ENCODE measurements around the gene PPP4R2. TPM values are rescaled to one million over a fixed set of nuclear protein-coding genes. Genes with fewer than 3 reads are reported as not detected.

Gene PPP4R2
- total and polyA plus RNA-seq, 2 of the 8 experiments (the other 6 are each of a cell fraction or from before 2014, with no cell fraction given): 11.5 to 89.9 TPM

GRCh38 chr3:72976281-72976741 is 20.3 kb upstream of the PPP4R2 start:
- H2AFZ ChIP-seq (ENCODE audit: low read length): no peak overlapping the region
- H3K79me1 ChIP-seq (ENCODE audit: low read depth, low read length): no peaks in the 10 kb centered on the region
- no peaks in the 10 kb centered on the region for H4K20me1 ChIP-seq (replicated peaks in 1 of 2; ENCODE audit: control insufficient read depth in 1 of 2, insufficient read depth in 2 of 2, low read length in 2 of 2)
- CTCF ChIA-PET (ENCODE audit: partially characterized antibody): interaction anchor here (0.8 to 1.5 kb wide), 3 partner anchors 13 to 80 kb away, joined by 3 to 4 read pairs (median 3); no protein-coding TSS in a partner anchor
- H3K27ac ChIP-seq (ENCODE audit: low read depth, low read length): no peak overlapping the region
- H3K9ac ChIP-seq (replicated peaks in 1 of 4; ENCODE audit: extremely low read depth in 1 of 4, low read depth in 3 of 4, low read length in 3 of 4): no peak overlapping the region
- H2AK5ac ChIP-seq (ENCODE audit: low read depth, low read length): no peak overlapping the region
- no peak overlapping the region for H2BK12ac ChIP-seq (ENCODE audit: low read depth, low read length)
- WGBS, 2 experiments (ENCODE audit: extremely low coverage in 1 of 2, insufficient coverage in 1 of 2, insufficient read length in 1 of 2, insufficient replicate concordance in 2 of 2, low coverage in 1 of 2, low lambda C conversion rate in 2 of 2, missing lambda C conversion rate in 1 of 2): 50% methylated on average over 1 of the region's 1 CpG; no CpG with 5 or more reads in 1 of the 2 experiments
- H3K4me1 ChIP-seq (replicated peaks in 1 of 4; ENCODE audit: control insufficient read depth in 3 of 4, insufficient read depth in 4 of 4, low read length in 3 of 4): no peaks in the 10 kb centered on the region; a peak in 1 of 7 replicates
- no peak overlapping the region for H2BK20ac ChIP-seq (ENCODE audit: low read length)
- H3K14ac ChIP-seq (ENCODE audit: insufficient read length): no peak overlapping the region
- H3K4ac ChIP-seq (replicated peaks; ENCODE audit: insufficient read length, low read depth, low read length): no peak overlapping the region
- H3K23me2 ChIP-seq (ENCODE audit: low read depth, low read length): no peaks in the 10 kb centered on the region
- H3K27me3 ChIP-seq (replicated peaks in 1 of 4; ENCODE audit: control insufficient read depth in 3 of 4, extremely low read depth in 1 of 4, insufficient read depth in 3 of 4, low read length in 3 of 4): no peaks in the 10 kb centered on the region
- no peak overlapping the region for H3K56ac ChIP-seq (replicated peaks; ENCODE audit: insufficient read length, low read depth, low read length)
- no peak overlapping the region for H4K91ac ChIP-seq (replicated peaks; ENCODE audit: insufficient read length, low read length)
- no peak overlapping the region for H2BK120ac ChIP-seq (replicated peaks; ENCODE audit: low read depth, low read length)
- no peak overlapping the region for H3K18ac ChIP-seq (ENCODE audit: extremely low read depth, low read length)
- no peaks in the 10 kb centered on the region for H3K79me2 ChIP-seq (ENCODE audit: control insufficient read depth in 1 of 2, insufficient read depth in 2 of 2, low read length in 2 of 2)
- DNase-seq (ENCODE audit: low read depth in 1 of 2, low spot score in 2 of 2) (no peak), FAIRE-seq (no peak)
- H2BK5ac ChIP-seq (ENCODE audit: low read depth, low read length): no peak overlapping the region
- no peaks in the 10 kb centered on the region; a peak in 1 of 8 replicates for H3K36me3 ChIP-seq (ENCODE audit: control insufficient read depth in 2 of 4, insufficient read depth in 4 of 4, low read length in 3 of 4)
- no peak overlapping the region for H3K23ac ChIP-seq (ENCODE audit: insufficient read length)
- H4K5ac ChIP-seq (ENCODE audit: insufficient read length, low read depth, low read length): no peak overlapping the region
- H3K4me2 ChIP-seq (ENCODE audit: insufficient read depth in 1 of 2, low read depth in 2 of 2, low read length in 2 of 2): no peak overlapping the region
- no peak overlapping the region for H3K4me3 ChIP-seq (ENCODE audit: extremely low read depth in 1 of 4, insufficient read depth in 2 of 4, low read depth in 3 of 4, low read length in 4 of 4)
- POLR2A ChIA-PET (ENCODE audit: partially characterized antibody): interaction anchor here (1.1 kb wide), 1 partner anchor 21 kb away, joined by 5 read pairs; no protein-coding TSS in a partner anchor
- H2BK15ac ChIP-seq (ENCODE audit: low read length): no peak overlapping the region
- no peak overlapping the region for H4K8ac ChIP-seq (ENCODE audit: extremely low read depth, insufficient read depth, low read length)
- no peaks in the 10 kb centered on the region for H3K9me3 ChIP-seq (ENCODE audit: insufficient read depth in 2 of 2, low read depth in 1 of 2, low read length in 1 of 2)
- TF ChIP-seq SRF (IDR thresholded peaks at IDR 0.05; ENCODE audit: low read depth, low read length) (no peak), POLR2AphosphoS5 (IDR thresholded peaks at IDR 0.05; ENCODE audit: low read depth, low read length) (no peak), RNF2 (IDR thresholded peaks at IDR 0.05; ENCODE audit: borderline replicate concordance, low read depth, low read length, missing control alignments, poor library complexity, severe bottlenecking) (no peak), SAP30 (IDR thresholded peaks at IDR 0.05; ENCODE audit: insufficient read depth, insufficient replicate concordance, low read length) (no peak), TBP (IDR thresholded peaks at IDR 0.05; ENCODE audit: low read depth, low read length) (no peak), EZH2 (IDR thresholded peaks at IDR 0.05; ENCODE audit: low read depth, low read length, severe bottlenecking) (no peak), USF2 (IDR thresholded peaks at IDR 0.05; ENCODE audit: low read length) (no peak), SP1 (IDR thresholded peaks at IDR 0.05; ENCODE audit: low read depth, low read length) (no peak), MAFK (IDR thresholded peaks at IDR 0.05; ENCODE audit: low read depth, low read length) (no peak), ZNF274 (IDR thresholded peaks at IDR 0.05; ENCODE audit: borderline replicate concordance, extremely low read depth, low read length) (no peak), NANOG (IDR thresholded peaks at IDR 0.05; ENCODE audit: insufficient read depth, low read depth, low read length, poor library complexity, severe bottlenecking) (no peak), POU5F1 (IDR thresholded peaks at IDR 0.05; ENCODE audit: low read depth, low read length) (no peak), CBX5 (IDR thresholded peaks at IDR 0.05; ENCODE audit: low read depth, low read length) (no peak)

Data from H1 (cell line).